ENCODE results near the gene C18orf32. TPM values are rescaled to one million over a fixed set of nuclear protein-coding genes. Genes with fewer than 3 reads are reported as not detected.

Gene C18orf32
- total and polyA plus RNA-seq, 2 of the 13 experiments (the other 11 are each of a cell fraction or from before 2014, with no cell fraction given), result 17.6 to 20.6 TPM

- TF ChIP-seq CREM (IDR thresholded peaks at IDR 0.05) (no peak), CREM (CRISPR knock-in tag; IDR thresholded peaks at IDR 0.05) (no peak)
Observed at GRCh38 chr18:49441338-49441938, 45.6 kb downstream of the C18orf32 start (continued).

GRCh38 chr18:49435170-49435569, 51.9 kb downstream of the C18orf32 start:
- no peak for FAIRE-seq
- DNase-seq (ENCODE audit: low spot score), result no peak
- Histone ChIP-seq H3K4me2 (ENCODE audit: low read depth, low read length) (no peak overlapping the region), H4K20me1 (ENCODE audit: insufficient read depth, low read length) (no peaks in the 10 kb centered on the region), H3K4me1 (ENCODE audit: insufficient read depth, low read length) (peaks cover 8% of the 10 kb centered on the region; the same call in 1 of the 2 replicates), H3K4me3 (replicated peaks in 1 of 3; ENCODE audit: insufficient read depth in 1 of 3, low read depth in 2 of 3, low read length in 3 of 3) (no peak overlapping the region), H3K9me3 (ENCODE audit: low read length) (no peaks in the 10 kb centered on the region), H3K36me3 (replicated peaks in 1 of 2; ENCODE audit: control insufficient read depth in 1 of 2, insufficient read depth in 2 of 2, low read length in 2 of 2) (peaks cover 0 to 2% of the 10 kb centered on the region in 2 experiments; a peak in 1 of 5 replicates), H3K9ac (ENCODE audit: insufficient read depth, low read depth, low read length) (no peak overlapping the region), H3K79me2 (ENCODE audit: insufficient read depth, low read length) (peaks cover 8% of the 10 kb centered on the region), H3K27me3 (ENCODE audit: control insufficient read depth in 1 of 2, insufficient read depth in 2 of 2, low read length in 2 of 2) (no peaks in the 10 kb centered on the region), H2AFZ (ENCODE audit: low read length) (no peak overlapping the region), H3K27ac (ENCODE audit: extremely low read length, insufficient read depth, low read length) (no peak overlapping the region)
- WGBS (ENCODE audit: low lambda C conversion rate), result 89% methylated on average over 1 of the region's 1 CpG
- ChIA-PET POLR2A (no interaction called here), CTCF (ENCODE audit: low intra/inter-chr PET ratio, low total read pairs) (no interaction called here)
- intact Hi-C loops (cut with micrococcal nuclease; ENCODE audit: unreplicated experiment) (no loop called here), in situ Hi-C loops (cut with HindIII; ENCODE audit: extremely low pct_ligation_motif_present, low pct_unique_long_range_greater_than_20kb) (loop anchor here (25.0 kb wide), 2 partner anchors 173 to 748 kb away; no protein-coding TSS in a partner anchor)
- BruUV-seq (replicated peaks), result no TSS peak
- ATAC-seq, result no peak
- TF ChIP-seq PRDM10 (CRISPR knock-in tag; IDR thresholded peaks at IDR 0.05; ENCODE audit: low read depth) (no peak), BCL3 (CRISPR knock-in tag; IDR thresholded peaks at IDR 0.05) (no peak), ZNF570 (CRISPR knock-in tag; IDR thresholded peaks at IDR 0.05; ENCODE audit: borderline replicate concordance) (no peak), ZNF792 (CRISPR knock-in tag; IDR thresholded peaks at IDR 0.05) (no peak), ZNF704 (CRISPR knock-in tag; IDR thresholded peaks at IDR 0.05; ENCODE audit: borderline replicate concordance) (no peak), NR2F6 (IDR thresholded peaks at IDR 0.05) (no peak), NR2F6 (CRISPR knock-in tag; IDR thresholded peaks at IDR 0.05) (no peak)

Data from HepG2 (cell line).